ENCODE data around the gene EFHC1.

- TF ChIP-seq CTCF (conservative IDR thresholded peaks at IDR 0.05; ENCODE audit: low read depth in 2 of 2), result no peak
- no peak for TF ChIP-seq CREB1 (CRISPR knock-in tag; IDR thresholded peaks at IDR 0.05; ENCODE audit: low read depth)
- no peak for TF ChIP-seq EZH2phosphoT487 (IDR thresholded peaks at IDR 0.05; ENCODE audit: unreplicated experiment)
- no peak for TF ChIP-seq EZH2 (IDR thresholded peaks at IDR 0.05; ENCODE audit: low read depth, unreplicated experiment)
- TF ChIP-seq JUNB (IDR thresholded peaks at IDR 0.05; ENCODE audit: unreplicated experiment), result no peak
- TF ChIP-seq POLR2AphosphoS5 (IDR thresholded peaks at IDR 0.05; ENCODE audit: low read depth), result no peak
- TF ChIP-seq REST (IDR thresholded peaks at IDR 0.05; ENCODE audit: unreplicated experiment), result no peak
These were observed 10.6 kb upstream of the EFHC1 start for GRCh38 chr6:52409499-52409898.

All from GM23338 (cell line).